ENCODE data around the gene ARHGAP24.

ARHGAP24 gene

DNA sequence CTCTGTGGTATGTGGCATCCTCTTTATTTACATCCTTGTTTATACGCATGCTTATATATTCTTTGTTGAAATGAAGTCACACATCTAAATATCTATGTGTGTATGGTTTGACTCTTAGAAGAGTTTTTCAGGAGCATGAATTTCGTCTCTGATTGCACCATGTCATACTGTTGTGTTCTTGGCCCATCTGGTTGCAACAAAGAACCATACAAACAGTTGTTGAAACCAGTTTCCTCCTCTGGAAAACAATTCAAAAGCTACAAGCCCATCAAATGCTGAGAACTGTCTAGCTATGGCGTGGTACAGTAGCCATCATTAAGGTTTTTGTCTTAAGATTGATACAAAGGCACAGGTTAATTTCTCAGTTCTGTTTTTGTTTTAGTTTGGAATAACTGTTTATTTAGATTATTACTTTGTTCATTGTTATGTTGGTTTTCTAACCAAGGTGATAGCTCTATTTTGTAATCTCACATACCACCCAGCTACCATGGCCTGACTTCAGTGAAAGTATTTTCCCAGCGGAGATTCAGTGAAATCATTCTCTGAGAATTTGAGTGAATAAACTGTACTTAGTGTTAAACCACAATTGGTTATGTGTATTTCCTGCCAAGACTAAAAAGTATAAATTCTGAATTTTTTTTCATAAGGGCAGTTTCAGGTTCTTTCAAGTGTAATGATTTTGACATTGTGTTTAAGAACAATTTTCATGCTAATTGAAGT is 91.0 kb downstream of the ARHGAP24 start:
- H3K27ac ChIP-seq, result no peak overlapping the region

DNA sequence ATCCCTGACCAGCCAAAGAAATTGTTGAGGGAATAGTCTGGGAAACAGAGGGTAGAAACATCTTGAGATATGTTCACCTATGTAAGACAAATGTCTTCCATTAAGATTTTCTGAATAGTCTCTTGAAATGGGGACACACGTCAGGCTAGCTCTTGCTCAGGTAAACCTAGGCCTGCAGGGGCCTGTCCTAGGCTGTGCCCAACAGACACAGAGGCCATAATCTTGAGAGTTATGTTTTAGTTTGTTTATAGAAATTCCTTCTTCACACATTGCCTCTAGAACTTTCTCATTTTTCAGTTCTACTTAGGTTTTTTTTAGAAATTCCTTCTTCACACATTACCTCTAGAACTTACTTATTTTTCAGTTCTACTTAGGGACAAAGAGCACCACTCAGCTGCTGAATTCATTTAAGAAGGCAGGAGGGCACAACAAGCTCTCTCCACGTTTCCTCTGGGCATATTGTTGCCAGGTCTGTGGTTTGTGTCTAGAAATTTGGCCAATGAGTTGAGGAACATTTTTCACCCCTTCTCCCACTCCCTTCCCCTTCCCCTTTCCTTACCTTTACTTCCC is 94.9 kb downstream of the ARHGAP24 start:
- TF ChIP-seq, protein P1, sequence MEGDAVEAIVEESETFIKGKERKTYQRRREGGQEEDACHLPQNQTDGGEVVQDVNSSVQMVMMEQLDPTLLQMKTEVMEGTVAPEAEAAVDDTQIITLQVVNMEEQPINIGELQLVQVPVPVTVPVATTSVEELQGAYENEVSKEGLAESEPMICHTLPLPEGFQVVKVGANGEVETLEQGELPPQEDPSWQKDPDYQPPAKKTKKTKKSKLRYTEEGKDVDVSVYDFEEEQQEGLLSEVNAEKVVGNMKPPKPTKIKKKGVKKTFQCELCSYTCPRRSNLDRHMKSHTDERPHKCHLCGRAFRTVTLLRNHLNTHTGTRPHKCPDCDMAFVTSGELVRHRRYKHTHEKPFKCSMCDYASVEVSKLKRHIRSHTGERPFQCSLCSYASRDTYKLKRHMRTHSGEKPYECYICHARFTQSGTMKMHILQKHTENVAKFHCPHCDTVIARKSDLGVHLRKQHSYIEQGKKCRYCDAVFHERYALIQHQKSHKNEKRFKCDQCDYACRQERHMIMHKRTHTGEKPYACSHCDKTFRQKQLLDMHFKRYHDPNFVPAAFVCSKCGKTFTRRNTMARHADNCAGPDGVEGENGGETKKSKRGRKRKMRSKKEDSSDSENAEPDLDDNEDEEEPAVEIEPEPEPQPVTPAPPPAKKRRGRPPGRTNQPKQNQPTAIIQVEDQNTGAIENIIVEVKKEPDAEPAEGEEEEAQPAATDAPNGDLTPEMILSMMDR (IDR thresholded peaks at IDR 0.05), result no peak
- no peak for TF ChIP-seq ZFX (IDR thresholded peaks at IDR 0.05; ENCODE audit: borderline replicate concordance)
- H3K27ac ChIP-seq, result no peak overlapping the region

More for the DNA sequence above, 91.0 kb downstream of the ARHGAP24 start:
- no peak for TF ChIP-seq ZFX (IDR thresholded peaks at IDR 0.05; ENCODE audit: borderline replicate concordance)
- TF ChIP-seq, protein P1 (IDR thresholded peaks at IDR 0.05), result no peak

DNA sequence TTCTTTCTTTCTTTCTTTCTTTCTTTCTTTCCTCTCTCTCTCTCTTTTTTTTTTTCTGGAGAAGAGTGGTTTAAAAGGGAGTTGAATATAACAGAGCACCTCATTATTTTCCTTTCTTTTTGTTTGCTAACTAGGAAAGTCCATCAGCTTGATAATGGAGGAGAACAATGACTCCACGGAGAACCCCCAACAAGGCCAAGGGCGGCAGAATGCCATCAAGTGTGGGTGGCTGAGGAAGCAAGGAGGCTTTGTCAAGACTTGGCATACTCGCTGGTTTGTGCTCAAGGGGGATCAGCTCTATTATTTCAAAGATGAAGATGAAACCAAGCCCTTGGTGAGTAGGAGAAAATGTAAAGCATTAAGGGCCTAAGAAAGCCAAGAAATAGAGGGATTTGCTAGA is 95.4 kb downstream of the ARHGAP24 start:
- no peak overlapping the region for H3K27ac ChIP-seq
- TF ChIP-seq, protein P1 (IDR thresholded peaks at IDR 0.05), result no peak
- TF ChIP-seq ZFX (IDR thresholded peaks at IDR 0.05; ENCODE audit: borderline replicate concordance), result no peak

DNA sequence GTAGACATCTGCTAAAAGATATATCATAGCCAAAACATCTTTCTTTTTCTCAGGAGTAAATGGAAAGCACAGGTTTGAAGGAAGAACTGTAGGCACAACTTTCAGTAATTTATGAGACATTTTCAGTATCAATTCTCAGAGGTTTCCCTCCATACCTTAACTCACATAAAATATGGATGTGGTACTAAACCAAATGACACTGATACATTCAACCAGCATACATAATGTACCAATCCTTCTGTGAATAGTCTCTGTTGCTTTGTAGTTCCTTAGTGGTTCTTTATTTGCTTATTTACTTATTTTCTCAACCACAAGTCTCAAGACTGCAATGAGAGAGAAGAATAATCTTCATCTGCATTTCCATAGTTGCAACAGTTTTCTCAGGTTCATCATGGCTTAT is 96.1 kb downstream of the ARHGAP24 start:
- no peak overlapping the region for H3K27ac ChIP-seq
- TF ChIP-seq, protein P1 (IDR thresholded peaks at IDR 0.05), result no peak
- TF ChIP-seq ZFX (IDR thresholded peaks at IDR 0.05; ENCODE audit: borderline replicate concordance), result no peak

DNA sequence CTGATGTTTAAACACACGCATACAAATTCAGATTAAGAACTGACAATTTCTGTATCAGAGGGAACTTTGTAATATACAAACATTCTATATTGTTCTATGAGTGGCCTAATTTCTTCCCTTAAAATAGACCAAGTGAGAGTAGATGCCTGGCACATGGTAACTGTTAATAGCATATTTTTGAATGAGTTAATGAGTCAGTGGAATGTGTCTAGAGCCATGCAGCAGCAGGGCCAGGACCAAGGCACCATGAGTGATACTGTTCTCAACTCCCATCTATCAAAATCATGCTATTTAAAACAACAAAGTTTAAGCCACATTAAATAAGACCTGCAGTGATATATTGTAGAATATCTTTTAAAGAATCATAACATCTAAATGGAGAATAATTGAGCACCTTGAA is 98.3 kb downstream of the ARHGAP24 start:
- no peak for TF ChIP-seq ZFX (IDR thresholded peaks at IDR 0.05; ENCODE audit: borderline replicate concordance)
- TF ChIP-seq, protein P1 (IDR thresholded peaks at IDR 0.05), result no peak
- no peak overlapping the region for H3K27ac ChIP-seq

DNA sequence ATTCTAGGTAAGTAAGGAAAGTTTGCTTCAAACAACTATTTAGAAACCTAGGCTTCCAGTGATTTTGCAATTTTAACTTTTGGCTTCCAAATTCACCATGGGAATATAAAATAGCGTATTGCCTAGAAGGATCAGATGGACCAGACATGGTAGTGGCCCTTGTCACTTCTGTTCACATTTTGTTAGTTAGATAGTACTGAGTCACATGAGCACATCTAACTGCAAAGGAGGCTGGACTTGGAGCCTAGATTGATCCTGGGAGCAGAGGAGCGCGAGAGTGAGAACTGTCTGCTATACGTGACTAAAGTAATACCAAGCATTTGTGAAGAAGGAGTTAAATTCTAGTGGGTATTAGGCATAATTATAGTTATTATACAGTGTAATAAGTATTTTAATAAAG is 102.4 kb downstream of the ARHGAP24 start:
- no peak overlapping the region for H3K27ac ChIP-seq
- TF ChIP-seq ZFX (IDR thresholded peaks at IDR 0.05; ENCODE audit: borderline replicate concordance), result no peak
- TF ChIP-seq, protein P1 (IDR thresholded peaks at IDR 0.05), result no peak

DNA sequence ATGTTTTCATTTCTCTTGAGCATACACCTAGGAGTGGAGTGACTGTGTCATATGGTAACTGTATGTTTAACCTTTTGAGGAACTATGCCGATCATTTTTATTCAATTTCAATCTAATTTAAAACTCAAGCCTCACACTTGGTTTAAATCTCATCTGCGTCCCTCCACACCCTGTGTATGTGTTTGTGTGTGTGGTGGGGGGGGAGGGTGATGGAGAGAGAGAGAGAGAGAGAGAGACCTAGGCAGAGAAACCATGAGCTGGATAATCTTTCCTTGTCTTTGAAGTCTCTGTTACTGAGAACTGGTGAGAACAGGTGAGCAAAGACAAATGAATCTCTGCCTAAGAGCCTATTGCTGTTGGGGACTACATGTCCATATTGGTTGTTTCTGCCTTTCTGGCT is 105.0 kb downstream of the ARHGAP24 start:
- no peak overlapping the region for H3K27ac ChIP-seq
- no peak for TF ChIP-seq ZFX (IDR thresholded peaks at IDR 0.05; ENCODE audit: borderline replicate concordance)
- TF ChIP-seq, protein P1 (IDR thresholded peaks at IDR 0.05), result no peak

Measured in 22Rv1 (cell line).